Measurements from ENCODE around the gene B4GALT3.

DNA sequence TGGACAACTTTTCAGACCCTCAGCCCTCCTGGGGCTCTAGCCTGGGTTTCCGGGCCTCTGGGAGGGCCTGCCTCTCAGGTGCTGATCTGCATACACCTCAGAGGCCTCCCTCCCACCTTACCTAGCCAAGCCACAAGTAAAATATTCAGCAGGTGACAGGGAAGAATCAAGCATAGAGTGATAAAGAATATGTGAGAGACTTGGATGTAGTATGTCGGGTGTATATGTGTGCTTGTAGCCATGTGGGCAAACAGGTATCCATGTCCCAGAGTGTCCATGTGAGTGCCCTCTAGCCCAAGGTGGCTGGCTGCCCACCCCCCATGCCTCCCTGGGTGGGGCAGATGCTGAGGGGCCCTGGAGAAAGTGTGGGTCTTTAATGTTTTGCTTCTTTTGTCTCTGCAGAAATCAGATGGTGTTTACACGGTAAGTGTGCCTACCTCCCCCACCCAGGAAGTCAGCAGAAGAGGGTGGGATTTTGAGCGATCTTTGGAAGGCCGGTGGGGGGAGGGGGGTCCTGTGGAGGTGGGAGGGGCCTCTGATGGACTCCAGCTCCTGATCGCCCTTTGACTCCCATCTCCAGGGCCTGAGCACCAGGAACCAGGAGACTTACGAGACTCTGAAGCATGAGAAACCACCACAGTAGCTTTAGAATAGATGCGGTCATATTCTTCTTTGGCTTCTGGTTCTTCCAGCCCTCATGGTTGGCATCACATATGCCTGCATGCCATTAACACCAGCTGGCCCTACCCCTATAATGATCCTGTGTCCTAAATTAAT lies 41.2 kb upstream of the B4GALT3 start:
- TF ChIP-seq, protein P1, sequence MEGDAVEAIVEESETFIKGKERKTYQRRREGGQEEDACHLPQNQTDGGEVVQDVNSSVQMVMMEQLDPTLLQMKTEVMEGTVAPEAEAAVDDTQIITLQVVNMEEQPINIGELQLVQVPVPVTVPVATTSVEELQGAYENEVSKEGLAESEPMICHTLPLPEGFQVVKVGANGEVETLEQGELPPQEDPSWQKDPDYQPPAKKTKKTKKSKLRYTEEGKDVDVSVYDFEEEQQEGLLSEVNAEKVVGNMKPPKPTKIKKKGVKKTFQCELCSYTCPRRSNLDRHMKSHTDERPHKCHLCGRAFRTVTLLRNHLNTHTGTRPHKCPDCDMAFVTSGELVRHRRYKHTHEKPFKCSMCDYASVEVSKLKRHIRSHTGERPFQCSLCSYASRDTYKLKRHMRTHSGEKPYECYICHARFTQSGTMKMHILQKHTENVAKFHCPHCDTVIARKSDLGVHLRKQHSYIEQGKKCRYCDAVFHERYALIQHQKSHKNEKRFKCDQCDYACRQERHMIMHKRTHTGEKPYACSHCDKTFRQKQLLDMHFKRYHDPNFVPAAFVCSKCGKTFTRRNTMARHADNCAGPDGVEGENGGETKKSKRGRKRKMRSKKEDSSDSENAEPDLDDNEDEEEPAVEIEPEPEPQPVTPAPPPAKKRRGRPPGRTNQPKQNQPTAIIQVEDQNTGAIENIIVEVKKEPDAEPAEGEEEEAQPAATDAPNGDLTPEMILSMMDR (IDR thresholded peaks at IDR 0.05; ENCODE audit: extremely low read depth in 1 of 2, insufficient read depth in 1 of 2, low read depth in 1 of 2, low read length in 2 of 2), result no peak
- TF ChIP-seq EZH2 (IDR thresholded peaks at IDR 0.05; ENCODE audit: borderline replicate concordance, low read depth, low read length, severe bottlenecking), result no peak
